ENCODE measurements around the gene GBX1. TPM values are rescaled to one million over a fixed set of nuclear protein-coding genes. Genes with fewer than 3 reads are reported as not detected.

GBX1 gene
- total RNA-seq, 2 donors from 2014 or later: not detected

DNA sequence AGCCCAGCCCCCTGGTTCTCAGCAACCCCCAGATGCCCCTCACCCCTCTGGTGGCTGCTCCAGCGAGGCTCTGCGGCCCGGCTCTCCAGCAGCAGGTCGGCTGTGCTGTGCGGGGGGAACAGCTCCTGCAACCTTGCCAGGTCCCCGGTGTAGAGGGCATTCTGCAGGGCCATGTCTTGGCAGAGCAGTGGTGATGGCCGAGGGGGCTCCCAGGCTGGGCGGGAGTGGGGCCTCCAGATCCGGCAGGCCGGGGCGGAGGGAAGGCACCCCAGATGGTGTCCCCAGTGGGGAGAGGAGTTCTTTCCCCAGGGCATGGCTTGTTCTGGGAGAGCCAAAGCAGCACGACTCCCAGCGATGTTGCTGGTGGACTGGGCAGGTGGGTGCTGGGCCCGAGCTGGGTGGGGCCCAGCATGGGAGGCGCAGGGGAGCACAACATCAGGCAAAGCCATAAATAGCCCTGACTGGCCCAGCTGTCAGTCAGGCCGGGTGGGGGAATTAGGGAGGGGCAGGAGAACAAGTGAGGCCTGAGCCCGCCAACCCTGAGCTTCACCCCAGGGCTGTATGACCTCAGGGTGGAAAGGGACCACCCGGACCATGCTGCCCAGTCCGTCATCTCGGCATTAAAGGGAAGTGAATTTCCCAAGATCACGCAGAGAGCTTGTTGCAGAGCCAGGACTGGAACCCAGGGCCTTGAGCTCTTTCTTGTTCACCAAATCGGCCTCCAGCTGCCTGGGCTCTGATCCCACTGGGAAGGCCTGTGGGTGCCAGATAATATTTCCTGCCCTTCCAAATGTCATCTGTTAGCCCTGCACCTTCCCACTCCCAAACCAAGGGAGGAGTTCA, 20.1 kb upstream of the GBX1 start:
- H3K27ac ChIP-seq: no peak overlapping the region
- ATAC-seq (ENCODE audit: insufficient number of reproducible peaks, low FRiP score, low read depth) (no peak), DNase-seq (ENCODE audit: low spot score) (no peak)
- no peaks in the 10 kb centered on the region for H3K4me1 ChIP-seq (ENCODE audit: control insufficient read depth in 1 of 2, low read depth in 2 of 2)
- H3K27me3 ChIP-seq (replicated peaks; ENCODE audit: insufficient read depth): no peaks in the 10 kb centered on the region
- no peak overlapping the region for H3K4me3 ChIP-seq
- no peaks in the 10 kb centered on the region for H3K36me3 ChIP-seq
- no peak for TF ChIP-seq CTCF (IDR thresholded peaks at IDR 0.05)
- no peaks in the 10 kb centered on the region for H3K9me3 ChIP-seq

DNA sequence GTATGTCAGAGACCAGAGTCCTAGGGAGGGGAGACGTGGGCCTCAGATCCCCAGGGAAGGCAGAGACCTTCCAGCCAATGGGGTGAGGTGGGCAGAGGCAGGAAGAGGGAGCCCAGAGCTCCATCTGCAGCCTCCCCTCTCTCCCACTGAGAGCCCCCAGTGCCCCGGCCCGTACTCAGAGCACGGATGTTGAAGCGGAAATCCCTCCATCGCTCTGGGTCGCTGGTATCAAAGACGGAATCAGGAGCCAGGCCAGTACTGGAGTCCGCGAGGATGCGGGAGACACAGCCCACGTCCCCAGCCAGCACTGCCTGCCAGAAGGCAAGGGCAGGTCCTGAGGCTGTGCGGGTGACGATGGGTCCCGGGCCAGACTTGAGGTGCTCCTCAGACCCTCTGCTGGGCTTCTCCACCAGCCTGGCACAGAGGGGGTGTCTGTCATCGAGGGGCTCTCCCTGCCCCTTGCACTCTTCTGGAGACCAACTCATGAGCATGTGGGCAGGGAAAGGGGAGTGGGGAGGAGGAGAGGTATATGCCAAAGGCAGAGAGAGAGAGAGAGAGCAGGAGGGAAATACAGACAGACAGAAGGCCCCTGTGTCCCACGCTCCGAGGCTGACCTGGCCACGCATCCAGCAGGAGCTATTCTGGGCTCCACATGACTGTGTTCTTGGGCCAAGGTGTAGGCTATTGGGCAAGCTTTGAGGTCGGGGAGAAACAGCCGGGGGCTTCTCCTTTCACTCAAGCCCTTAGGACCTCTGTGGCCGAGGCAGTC, 19.3 kb upstream of the GBX1 start, which contains the start of gene ASB10:
Gene ASB10 (minus strand): TSS at position 611 of the 769 bp plus-strand sequence. CDS start 120 bp downstream, at position 491.
- H3K36me3 ChIP-seq: no peaks in the 10 kb centered on the region

GRCh38 chr7:151185762-151186639, 18.5 kb upstream of the GBX1 start:
- ATAC-seq (ENCODE audit: insufficient number of reproducible peaks, low FRiP score, low read depth) (no peak), DNase-seq (ENCODE audit: low spot score) (no peak)
- Histone ChIP-seq H3K36me3 (no peaks in the 10 kb centered on the region), H3K9me3 (no peaks in the 10 kb centered on the region), H3K4me3 (no peak overlapping the region), H3K4me1 (ENCODE audit: control insufficient read depth in 1 of 2, low read depth in 2 of 2) (no peaks in the 10 kb centered on the region), H3K27ac (no peak overlapping the region), H3K27me3 (replicated peaks; ENCODE audit: insufficient read depth) (no peaks in the 10 kb centered on the region)
- TF ChIP-seq CTCF (IDR thresholded peaks at IDR 0.05): no peak

More for the DNA sequence above, 19.3 kb upstream of the GBX1 start, which contains the start of gene ASB10:
- no peak for TF ChIP-seq CTCF (IDR thresholded peaks at IDR 0.05)
- H3K27ac ChIP-seq: no peak within 1 kb of the TSS
- ATAC-seq (ENCODE audit: insufficient number of reproducible peaks, low FRiP score, low read depth): no peak
- no peak for DNase-seq (ENCODE audit: low spot score)
- no peaks in the 10 kb centered on the region for H3K9me3 ChIP-seq
- no peaks in the 10 kb centered on the region for H3K4me1 ChIP-seq (ENCODE audit: control insufficient read depth in 1 of 2, low read depth in 2 of 2)
- H3K27me3 ChIP-seq (replicated peaks; ENCODE audit: insufficient read depth): no peaks in the 10 kb centered on the region
- no peak within 1 kb of the TSS for H3K4me3 ChIP-seq

- no peak for ATAC-seq (ENCODE audit: insufficient number of reproducible peaks, low FRiP score, low read depth)
- DNase-seq (ENCODE audit: low spot score): no peak
- H3K27me3 ChIP-seq (replicated peaks; ENCODE audit: insufficient read depth): no peaks in the 10 kb centered on the region
Observed at GRCh38 chr7:151181011-151181431, 13.5 kb upstream of the GBX1 start.

More at GRCh38 chr7:151181011-151181431, 13.5 kb upstream of the GBX1 start:
- Histone ChIP-seq H3K27ac (no peak overlapping the region), H3K9me3 (no peaks in the 10 kb centered on the region), H3K4me1 (ENCODE audit: control insufficient read depth in 1 of 2, low read depth in 2 of 2) (no peaks in the 10 kb centered on the region), H3K4me3 (no peak overlapping the region), H3K36me3 (no peaks in the 10 kb centered on the region)
- no peak for TF ChIP-seq CTCF (IDR thresholded peaks at IDR 0.05)

All from thoracic aorta (tissue), 2 donors.